Measurements from ENCODE around the gene CPTP. TPM values are rescaled to one million over a fixed set of nuclear protein-coding genes. Genes with fewer than 3 reads are reported as not detected.

CPTP gene
- 20.4 TPM for total RNA-seq
- long read RNA-seq, transcript CPTP-201 (3 exons, 2,190 nt) = major isoform, 37 of 50 reads
- long read RNA-seq, transcript CPTP-202 (2 exons, 1,101 nt) = minor isoform, 7 of 50 reads
- long read RNA-seq, partial matches to known transcripts = 4 of 50 reads
- long read RNA-seq, other reads (novel, unspliced or antisense) = 2 of 50 reads

GRCh38 chr1:1324524-1325287 lies at the start of gene CPTP, which contains the start of gene INTS11:
TSS of gene CPTP (plus strand) at chr1:1324802. CDS start at chr1:1326911, 2,109 bp downstream.
TSS of gene INTS11 (minus strand) at chr1:1324660. CDS start at chr1:1324608, 52 bp downstream.
- Histone ChIP-seq H3K27ac (peak within 1 kb of the TSS; percentile 91), H3K27me3 (no peaks in the 10 kb centered on the region), H3K4me3 (peak within 1 kb of the TSS; percentile 98), H3K36me3 (peaks cover 21% of the 10 kb centered on the region), H3K4me1 (peaks cover 27% of the 10 kb centered on the region), H3K9me3 (no peaks in the 10 kb centered on the region)
- ATAC-seq (peak; percentile 92), DNase-seq (peak; percentile 97)
- no peak for TF ChIP-seq CTCF (IDR thresholded peaks at IDR 0.05)
- intact Hi-C loops (cut with DNase I) = no loop called here

- DNase-seq = no peak
- Histone ChIP-seq H3K9me3 (no peaks in the 10 kb centered on the region), H3K4me3 (no peak overlapping the region), H3K4me1 (peaks cover 35% of the 10 kb centered on the region), H3K27me3 (no peaks in the 10 kb centered on the region), H3K27ac (no peak overlapping the region), H3K36me3 (no peaks in the 10 kb centered on the region)
- intact Hi-C loops (cut with DNase I) = no loop called here
- TF ChIP-seq CTCF (IDR thresholded peaks at IDR 0.05) = no peak
- no peak for ATAC-seq
Observed at GRCh38 chr1:1274931-1275431, 49.6 kb upstream of the CPTP start.

GRCh38 chr1:1275836-1276235 lies 48.8 kb upstream of the CPTP start:
- H3K4me1 ChIP-seq = peaks cover 27% of the 10 kb centered on the region
- H3K27ac ChIP-seq = no peak overlapping the region
- no peak for TF ChIP-seq CTCF (IDR thresholded peaks at IDR 0.05)
- H3K36me3 ChIP-seq = no peaks in the 10 kb centered on the region
- no peak for ATAC-seq
- H3K9me3 ChIP-seq = no peaks in the 10 kb centered on the region
- no peak for DNase-seq
- H3K27me3 ChIP-seq = no peaks in the 10 kb centered on the region
- H3K4me3 ChIP-seq = no peak overlapping the region
- intact Hi-C loops (cut with DNase I) = no loop called here

- no peak for ATAC-seq
- TF ChIP-seq CTCF (IDR thresholded peaks at IDR 0.05) = no peak
- Histone ChIP-seq H3K27me3 (no peaks in the 10 kb centered on the region), H3K27ac (no peak overlapping the region), H3K9me3 (no peaks in the 10 kb centered on the region), H3K4me3 (no peak overlapping the region), H3K36me3 (no peaks in the 10 kb centered on the region), H3K4me1 (peaks cover 5% of the 10 kb centered on the region)
- intact Hi-C loops (cut with DNase I) = no loop called here
- no peak for DNase-seq
Observed at GRCh38 chr1:1278620-1279019, 46.0 kb upstream of the CPTP start.

GRCh38 chr1:1279028-1279427 lies 45.6 kb upstream of the CPTP start:
- ATAC-seq = no peak

More at GRCh38 chr1:1279028-1279427, 45.6 kb upstream of the CPTP start:
- DNase-seq = no peak
- Histone ChIP-seq H3K4me1 (peaks cover 5% of the 10 kb centered on the region), H3K9me3 (no peaks in the 10 kb centered on the region), H3K27me3 (no peaks in the 10 kb centered on the region), H3K36me3 (no peaks in the 10 kb centered on the region), H3K27ac (no peak overlapping the region), H3K4me3 (no peak overlapping the region)
- no peak for TF ChIP-seq CTCF (IDR thresholded peaks at IDR 0.05)
- intact Hi-C loops (cut with DNase I) = no loop called here

Data from upper lobe of right lung (tissue), 1 donor.